ENCODE data around the gene MPPED2.

The MPPED2 gene

DNA sequence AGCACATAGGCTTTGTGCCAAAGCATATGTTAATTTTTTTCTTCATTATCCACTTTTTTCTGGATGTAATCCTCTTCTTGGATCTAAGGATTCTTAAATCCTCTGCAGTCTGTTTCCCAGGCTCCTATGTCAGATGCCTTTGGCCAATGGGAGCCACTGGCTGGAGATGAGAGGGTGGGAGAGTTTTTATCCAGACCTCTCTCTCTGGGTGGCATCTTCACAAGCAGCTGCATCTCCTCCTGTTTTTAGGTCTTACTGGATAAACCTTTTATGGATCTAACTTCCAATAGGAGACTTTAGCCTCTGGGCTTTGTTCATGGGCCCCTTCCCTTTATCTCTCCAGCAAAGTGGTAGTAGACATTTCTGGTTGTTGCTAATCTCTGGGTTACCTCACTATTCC is 22.4 kb upstream of the MPPED2 start:
- no peaks in the 10 kb centered on the region for H4K20me1 ChIP-seq (ENCODE audit: insufficient read depth, low read length)
- no peaks in the 10 kb centered on the region for H3K9me3 ChIP-seq (replicated peaks; ENCODE audit: insufficient read depth, low read length)
- no peaks in the 10 kb centered on the region for H3K9me2 ChIP-seq (replicated peaks; ENCODE audit: insufficient read depth, low read length)
- no peaks in the 10 kb centered on the region for H3K4me1 ChIP-seq (ENCODE audit: low read length)
- H2AFZ ChIP-seq (ENCODE audit: low read length): no peak overlapping the region
- H3K4me3 ChIP-seq (ENCODE audit: low read length): no peak overlapping the region
- no peaks in the 10 kb centered on the region for H3F3A ChIP-seq (ENCODE audit: insufficient read depth, low read length)
- H3K79me2 ChIP-seq (ENCODE audit: low read length): no peaks in the 10 kb centered on the region
- no peak for DNase-seq
- H3K9ac ChIP-seq (ENCODE audit: low read length): no peak overlapping the region
- H3K27ac ChIP-seq (ENCODE audit: low read length): no peak overlapping the region
- H3K4me2 ChIP-seq (ENCODE audit: low read depth, low read length): no peak overlapping the region
- no peaks in the 10 kb centered on the region for H3K36me3 ChIP-seq (replicated peaks; ENCODE audit: insufficient read depth, low read length)
- TF ChIP-seq, protein P1, sequence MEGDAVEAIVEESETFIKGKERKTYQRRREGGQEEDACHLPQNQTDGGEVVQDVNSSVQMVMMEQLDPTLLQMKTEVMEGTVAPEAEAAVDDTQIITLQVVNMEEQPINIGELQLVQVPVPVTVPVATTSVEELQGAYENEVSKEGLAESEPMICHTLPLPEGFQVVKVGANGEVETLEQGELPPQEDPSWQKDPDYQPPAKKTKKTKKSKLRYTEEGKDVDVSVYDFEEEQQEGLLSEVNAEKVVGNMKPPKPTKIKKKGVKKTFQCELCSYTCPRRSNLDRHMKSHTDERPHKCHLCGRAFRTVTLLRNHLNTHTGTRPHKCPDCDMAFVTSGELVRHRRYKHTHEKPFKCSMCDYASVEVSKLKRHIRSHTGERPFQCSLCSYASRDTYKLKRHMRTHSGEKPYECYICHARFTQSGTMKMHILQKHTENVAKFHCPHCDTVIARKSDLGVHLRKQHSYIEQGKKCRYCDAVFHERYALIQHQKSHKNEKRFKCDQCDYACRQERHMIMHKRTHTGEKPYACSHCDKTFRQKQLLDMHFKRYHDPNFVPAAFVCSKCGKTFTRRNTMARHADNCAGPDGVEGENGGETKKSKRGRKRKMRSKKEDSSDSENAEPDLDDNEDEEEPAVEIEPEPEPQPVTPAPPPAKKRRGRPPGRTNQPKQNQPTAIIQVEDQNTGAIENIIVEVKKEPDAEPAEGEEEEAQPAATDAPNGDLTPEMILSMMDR (IDR thresholded peaks at IDR 0.05; ENCODE audit: low read length): no peak
- TF ChIP-seq EZH2phosphoT487 (IDR thresholded peaks at IDR 0.05; ENCODE audit: low read length) (no peak), EZH2 (optimal IDR thresholded peaks at IDR 0.05; ENCODE audit: low read depth, low read length) (no peak)
- H3K27me3 ChIP-seq (replicated peaks; ENCODE audit: insufficient read depth, low read length): no peaks in the 10 kb centered on the region

DNA sequence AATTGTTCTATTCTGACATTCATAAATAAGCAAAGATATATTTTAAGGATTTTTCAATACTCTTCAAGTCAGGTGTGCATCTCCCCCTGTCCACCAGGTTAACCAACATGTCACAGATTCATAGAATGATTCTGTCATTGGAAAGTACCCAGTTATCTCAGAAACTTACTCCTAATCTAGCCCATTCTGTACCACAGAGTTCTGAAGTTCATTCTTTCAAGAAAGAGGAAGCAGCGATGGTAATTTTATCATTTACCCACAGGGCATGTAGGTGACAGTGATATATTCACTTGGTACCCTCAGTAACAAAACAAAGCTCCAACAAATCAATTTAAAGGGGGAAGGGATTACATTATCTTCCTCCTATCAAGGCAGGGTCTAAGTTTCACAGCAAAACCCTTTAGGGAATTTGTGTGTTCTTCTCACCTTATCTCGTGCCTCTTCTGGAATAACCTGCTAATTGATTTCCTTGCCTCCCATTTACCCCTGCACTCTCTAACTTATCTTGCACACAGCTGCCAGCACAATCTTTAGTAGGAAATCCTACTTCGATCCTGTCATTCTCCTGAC is 19.0 kb upstream of the MPPED2 start:
- Histone ChIP-seq H3K36me3 (replicated peaks; ENCODE audit: insufficient read depth, low read length) (no peaks in the 10 kb centered on the region), H2AFZ (ENCODE audit: low read length) (no peak overlapping the region), H3K79me2 (ENCODE audit: low read length) (no peaks in the 10 kb centered on the region), H3K27ac (ENCODE audit: low read length) (no peak overlapping the region), H3K4me2 (ENCODE audit: low read depth, low read length) (no peak overlapping the region), H3K27me3 (replicated peaks; ENCODE audit: insufficient read depth, low read length) (no peaks in the 10 kb centered on the region), H3K4me3 (ENCODE audit: low read length) (no peak overlapping the region), H3F3A (ENCODE audit: insufficient read depth, low read length) (no peaks in the 10 kb centered on the region), H3K9me3 (replicated peaks; ENCODE audit: insufficient read depth, low read length) (no peaks in the 10 kb centered on the region), H4K20me1 (ENCODE audit: insufficient read depth, low read length) (no peaks in the 10 kb centered on the region), H3K9ac (ENCODE audit: low read length) (no peak overlapping the region), H3K4me1 (ENCODE audit: low read length) (no peaks in the 10 kb centered on the region), H3K9me2 (replicated peaks; ENCODE audit: insufficient read depth, low read length) (no peaks in the 10 kb centered on the region)
- TF ChIP-seq EZH2phosphoT487 (IDR thresholded peaks at IDR 0.05; ENCODE audit: low read length): no peak
- no peak for TF ChIP-seq EZH2 (optimal IDR thresholded peaks at IDR 0.05; ENCODE audit: low read depth, low read length)
- TF ChIP-seq, protein P1 (IDR thresholded peaks at IDR 0.05; ENCODE audit: low read length): no peak
- DNase-seq: peak; percentile 38

DNA sequence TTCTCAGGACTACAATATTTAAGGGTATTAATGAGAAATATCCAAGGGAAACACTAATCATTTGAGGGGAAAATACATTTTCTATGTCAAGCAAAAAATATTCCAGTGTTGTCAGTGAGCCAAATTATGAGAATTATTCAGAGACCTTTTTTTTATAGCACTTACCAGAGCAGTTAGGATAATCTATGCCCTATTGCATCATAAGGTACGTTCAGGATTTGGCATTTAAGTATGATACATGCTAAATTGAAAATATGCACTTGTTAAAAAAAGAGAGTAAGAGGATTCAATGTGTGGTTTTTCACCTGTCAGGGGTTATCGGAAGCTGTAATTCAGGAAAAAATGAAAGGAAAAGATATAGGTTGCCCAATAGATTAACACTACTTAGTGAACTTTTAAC is 17.2 kb upstream of the MPPED2 start:
- H3K79me2 ChIP-seq (ENCODE audit: low read length): no peaks in the 10 kb centered on the region
- H3K27me3 ChIP-seq (replicated peaks; ENCODE audit: insufficient read depth, low read length): no peaks in the 10 kb centered on the region
- no peak overlapping the region for H2AFZ ChIP-seq (ENCODE audit: low read length)
- H3K9ac ChIP-seq (ENCODE audit: low read length): no peak overlapping the region
- H3K4me3 ChIP-seq (ENCODE audit: low read length): no peak overlapping the region
- no peaks in the 10 kb centered on the region for H3K4me1 ChIP-seq (ENCODE audit: low read length)
- no peaks in the 10 kb centered on the region for H3F3A ChIP-seq (ENCODE audit: insufficient read depth, low read length)
- no peak overlapping the region for H3K4me2 ChIP-seq (ENCODE audit: low read depth, low read length)
- no peak for DNase-seq
- no peaks in the 10 kb centered on the region for H4K20me1 ChIP-seq (ENCODE audit: insufficient read depth, low read length)
- H3K36me3 ChIP-seq (replicated peaks; ENCODE audit: insufficient read depth, low read length): no peaks in the 10 kb centered on the region
- TF ChIP-seq EZH2 (optimal IDR thresholded peaks at IDR 0.05; ENCODE audit: low read depth, low read length) (no peak), EZH2phosphoT487 (IDR thresholded peaks at IDR 0.05; ENCODE audit: low read length) (no peak)
- TF ChIP-seq, protein P1 (IDR thresholded peaks at IDR 0.05; ENCODE audit: low read length): no peak
- no peak overlapping the region for H3K27ac ChIP-seq (ENCODE audit: low read length)
- no peaks in the 10 kb centered on the region for H3K9me3 ChIP-seq (replicated peaks; ENCODE audit: insufficient read depth, low read length)
- H3K9me2 ChIP-seq (replicated peaks; ENCODE audit: insufficient read depth, low read length): no peaks in the 10 kb centered on the region
